H9 (cell line): Measurements from ENCODE around the gene PDE12. TPM values are rescaled to one million over a fixed set of nuclear protein-coding genes. Genes with fewer than 3 reads are reported as not detected.

ENCODE experiments used
- DNase-seq: peaks from one replicate; pipeline ENCODE4 v3.0.0-alpha.2; 2017
- H2AFZ ChIP-seq: one replicate; pipeline ENCODE4 v1.6.1; 2013; ENCODE audit warnings: mild to moderate bottlenecking, low read length, control low read depth, moderate library complexity
- H2AK5ac ChIP-seq: 2 replicates; pipeline ENCODE4 v1.6.1; 2013; ENCODE audit warnings: low read length, control low read depth, mixed read lengths; ENCODE audit not compliant: insufficient read length
- H2BK120ac ChIP-seq: one replicate; pipeline ENCODE4 v1.6.1; 2013; ENCODE audit warnings: low read depth, mild to moderate bottlenecking, low read length, control low read depth, inconsistent platforms; ENCODE audit not compliant: poor library complexity, severe bottlenecking
- H2BK12ac ChIP-seq: 2 replicates; pipeline ENCODE4 v1.6.1; 2013; ENCODE audit warnings: low read length, control low read depth, mixed read lengths, low read depth; ENCODE audit not compliant: insufficient read length
- H2BK15ac ChIP-seq: 2 replicates; pipeline ENCODE4 v1.6.1; 2013; ENCODE audit warnings: low read depth, low read length, control low read depth
- H2BK20ac ChIP-seq: one replicate; pipeline ENCODE4 v1.6.1; 2013; ENCODE audit warnings: low read depth, mild to moderate bottlenecking, low read length, control low read depth, inconsistent platforms; ENCODE audit not compliant: poor library complexity, severe bottlenecking
- H2BK5ac ChIP-seq: 2 replicates; pipeline ENCODE4 v1.6.1; 2013; ENCODE audit warnings: low read length, control low read depth, mixed read lengths; ENCODE audit not compliant: insufficient read length
- H3K14ac ChIP-seq: 2 replicates; pipeline ENCODE4 v1.6.1; 2013; ENCODE audit warnings: low read length, control low read depth; ENCODE audit not compliant: insufficient read depth
- H3K18ac ChIP-seq: 2 replicates; pipeline ENCODE4 v1.6.1; 2013; ENCODE audit warnings: low read depth, mild to moderate bottlenecking, mixed read lengths, low read length, control low read depth; ENCODE audit not compliant: insufficient read length
- H3K23ac ChIP-seq: 2 replicates; pipeline ENCODE4 v1.6.1; 2013; ENCODE audit warnings: low read length, control low read depth, mixed read lengths, low read depth; ENCODE audit not compliant: insufficient read length
- H3K23me2 ChIP-seq: 2 replicates; pipeline ENCODE4 v1.6.1; 2013; ENCODE audit warnings: low read depth, mild to moderate bottlenecking, mixed read lengths, low read length, control low read depth; ENCODE audit not compliant: insufficient read length, poor library complexity, severe bottlenecking
- H3K27ac ChIP-seq: 2 replicates; pipeline ENCODE4 v1.5.1; 2013; ENCODE audit warnings: low read length, control low read depth, mixed read lengths, low read depth; ENCODE audit not compliant: insufficient read length
- H3K27me3 ChIP-seq: 2 replicates; pipeline ENCODE4 v1.6.1; 2013; ENCODE audit warnings: low read length, control low read depth, inconsistent platforms; ENCODE audit not compliant: insufficient read depth
- H3K4ac ChIP-seq: 2 replicates; pipeline ENCODE4 v1.6.1; 2013; ENCODE audit warnings: low read depth, mild to moderate bottlenecking, control low read depth, inconsistent platforms, low read length, moderate library complexity
- H3K4me1 ChIP-seq: 2 replicates; pipeline ENCODE4 v1.6.1; 2013; ENCODE audit warnings: low read length, control low read depth, inconsistent platforms; ENCODE audit not compliant: insufficient read depth
- H3K4me2 ChIP-seq: 2 replicates; pipeline ENCODE4 v1.6.1; 2013; ENCODE audit warnings: low read length, control low read depth, mixed read lengths; ENCODE audit not compliant: insufficient read length, insufficient read depth
- H3K56ac ChIP-seq: 2 replicates; pipeline ENCODE4 v1.6.1; 2013; ENCODE audit warnings: low read depth, mild to moderate bottlenecking, mixed read lengths, low read length, control low read depth; ENCODE audit not compliant: insufficient read length
- H3K79me1 ChIP-seq: 2 replicates; pipeline ENCODE4 v1.6.1; 2013; ENCODE audit warnings: low read depth, mild to moderate bottlenecking, moderate library complexity, low read length, control low read depth, inconsistent platforms; ENCODE audit not compliant: insufficient read depth, poor library complexity, severe bottlenecking
- H3K79me2 ChIP-seq: 2 replicates; pipeline ENCODE4 v1.6.1; 2013; ENCODE audit warnings: low read length, control low read depth, inconsistent platforms; ENCODE audit not compliant: insufficient read depth
- H3K9ac ChIP-seq: 2 replicates; pipeline ENCODE4 v1.6.1; 2013; ENCODE audit warnings: low read length, control low read depth, mixed read lengths; ENCODE audit not compliant: insufficient read length; ENCODE audit errors: extremely low read depth
- H3K9me3 ChIP-seq: one replicate; pipeline ENCODE4 v1.6.1; 2013; ENCODE audit warnings: low read depth, low read length, inconsistent platforms; ENCODE audit not compliant: control insufficient read depth
- H3T11ph ChIP-seq: one replicate; pipeline ENCODE4 v1.6.1; 2013; ENCODE audit warnings: mild to moderate bottlenecking, low read length, control low read depth, inconsistent platforms
- H4K20me1 ChIP-seq: one replicate; pipeline ENCODE4 v1.6.1; 2013; ENCODE audit not compliant: control insufficient read depth, insufficient read length, insufficient read depth
- H4K5ac ChIP-seq: 2 replicates; pipeline ENCODE4 v1.6.1; 2013; ENCODE audit warnings: low read depth, mild to moderate bottlenecking, mixed read lengths, low read length, control low read depth; ENCODE audit not compliant: insufficient read length
- H4K8ac ChIP-seq: replicated peaks from 2 replicates; pipeline ENCODE4 v1.6.1; 2013; ENCODE audit warnings: low read length, control low read depth, mixed read lengths, low read depth; ENCODE audit not compliant: insufficient read length
- H4K91ac ChIP-seq: 2 replicates; pipeline ENCODE4 v1.6.1; 2013; ENCODE audit warnings: low read depth, mild to moderate bottlenecking, moderate library complexity, mixed read lengths, low read length, control low read depth; ENCODE audit not compliant: insufficient read length
- H3K27ac Mint-ChIP-seq, 3 experiments: 2 replicates in 2 of 3; 3 replicates in 1 of 3; pipeline ENCODE4 v1.8.0; 2020 to 2021; ENCODE audit warnings: mixed read lengths in 3 of 3, mild to moderate bottlenecking in 1 of 3, moderate library complexity in 1 of 3
- H3K27me3 Mint-ChIP-seq: 2 replicates; pipeline ENCODE4 v1.8.0; 2021; ENCODE audit warnings: low read depth, mild to moderate bottlenecking, moderate library complexity, mixed read lengths
- H3K36me3 Mint-ChIP-seq, 3 experiments: 2 replicates in 2 of 3; 3 replicates in 1 of 3; pipeline ENCODE4 v1.8.0; 2020 to 2021; ENCODE audit warnings: low read depth in 3 of 3, mixed read lengths in 3 of 3; ENCODE audit not compliant: insufficient read depth in 1 of 3
- H3K4me1 Mint-ChIP-seq, 2 experiments: 2 replicates each; pipeline ENCODE4 v1.8.0; 2020; ENCODE audit warnings: mixed read lengths in 2 of 2
- H3K4me3 Mint-ChIP-seq, 2 experiments: 2 replicates in 1 of 2; 3 replicates in 1 of 2; pipeline ENCODE4 v1.8.0; 2020 to 2021; ENCODE audit warnings: mild to moderate bottlenecking in 2 of 2, mixed read lengths in 2 of 2, moderate library complexity in 1 of 2
- H3K9me3 Mint-ChIP-seq, 2 experiments: 2 replicates in 1 of 2; 3 replicates in 1 of 2; pipeline ENCODE4 v1.8.0; 2020; ENCODE audit warnings: mild to moderate bottlenecking in 2 of 2, mixed read lengths in 2 of 2, moderate library complexity in 1 of 2
- WGBS: extraction: QIAGEN DNeasy Blood & Tissue Kit; methylation state at CpG from one replicate; pipeline ENCODE4 v1.1.7; 2013; ENCODE audit warnings: missing lambda C conversion rate, low lambda C conversion rate, mixed read lengths; ENCODE audit not compliant: insufficient read length; ENCODE audit errors: extremely low coverage; 5-methylcytosine and 5-hydroxymethylcytosine counted together
- total RNA-seq: library from RNA; stranded (reverse); gene quantifications from 2 replicates; pipeline ENCODE4 v1.2.1, GENCODE V29; 2021
- TF ChIP-seq, protein P1 (sequence below): fragments of 200-600 bp; sonication (generic); conservative IDR thresholded peaks from 3 replicates; pipeline ENCODE4 v1.8.0; 2021; ENCODE audit warnings: antibody characterized with exemption, mild to moderate bottlenecking

The PDE12 gene
- total RNA-seq, 1 experiment from 2014 or later = 18.9 TPM

DNA sequence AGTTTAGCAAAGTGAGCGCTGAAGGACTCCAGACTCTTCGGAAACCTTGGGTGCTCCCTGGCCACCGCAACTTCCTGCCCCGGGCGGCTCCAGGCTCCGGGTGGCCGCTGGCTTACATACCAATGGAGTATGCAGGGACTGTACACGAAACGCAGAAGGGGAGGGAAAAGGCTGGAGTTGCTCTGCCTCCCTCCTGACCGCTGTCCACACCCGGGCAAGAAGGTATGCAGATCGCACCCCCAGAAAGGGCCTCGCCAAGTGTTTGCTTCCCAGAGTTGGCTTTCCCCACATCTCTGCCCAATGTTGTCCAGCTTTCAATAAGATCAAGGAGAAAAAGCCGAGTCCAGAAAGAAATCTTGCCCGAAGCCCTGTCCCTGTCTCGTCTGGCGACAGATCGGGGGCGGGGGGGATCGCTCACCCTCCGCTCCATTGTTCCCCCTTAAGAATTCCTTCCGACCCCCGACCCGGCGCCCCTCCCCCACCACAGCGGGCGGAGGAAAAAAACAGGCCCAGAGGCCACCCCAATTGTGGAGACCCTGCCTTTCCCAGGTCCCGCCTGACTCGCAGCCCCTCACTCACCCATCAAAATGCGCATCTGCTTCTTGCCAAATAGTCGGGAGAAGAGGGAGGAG, 40.5 kb downstream of the PDE12 start:
- Histone ChIP-seq H2AFZ (no peak overlapping the region), H4K5ac (peak overlapping the region; percentile 67), H2AK5ac (no peak overlapping the region), H3K23me2 (no peaks in the 10 kb centered on the region), H3T11ph (no peak overlapping the region), H3K9me3 (no peaks in the 10 kb centered on the region), H3K79me1 (no peaks in the 10 kb centered on the region), H3K4me2 (peak overlapping the region; percentile 39), H4K91ac (no peak overlapping the region), H2BK5ac (peak overlapping the region; percentile 4), H3K27ac (peak overlapping the region; percentile 85), H3K79me2 (peaks cover 34% of the 10 kb centered on the region; the same call in 1 of the 2 replicates), H3K9ac (peak overlapping the region; percentile 91), H3K27me3 (no peaks in the 10 kb centered on the region), H4K8ac (no peak overlapping the region), H3K4me1 (no peaks in the 10 kb centered on the region), H3K18ac (peak overlapping the region; percentile 96), H2BK15ac (no peak overlapping the region), H2BK12ac (no peak overlapping the region), H4K20me1 (no peaks in the 10 kb centered on the region), H3K23ac (no peak overlapping the region), H3K14ac (peak overlapping the region; percentile 42), H2BK120ac (no peak overlapping the region), H2BK20ac (no peak overlapping the region), H3K4ac (peak overlapping the region; percentile 5; the same call in 1 of the 2 replicates), H3K56ac (peak overlapping the region; percentile 27)
- no CpG with 5 or more reads among the region's 31 CpGs for WGBS
- TF ChIP-seq, protein P1, sequence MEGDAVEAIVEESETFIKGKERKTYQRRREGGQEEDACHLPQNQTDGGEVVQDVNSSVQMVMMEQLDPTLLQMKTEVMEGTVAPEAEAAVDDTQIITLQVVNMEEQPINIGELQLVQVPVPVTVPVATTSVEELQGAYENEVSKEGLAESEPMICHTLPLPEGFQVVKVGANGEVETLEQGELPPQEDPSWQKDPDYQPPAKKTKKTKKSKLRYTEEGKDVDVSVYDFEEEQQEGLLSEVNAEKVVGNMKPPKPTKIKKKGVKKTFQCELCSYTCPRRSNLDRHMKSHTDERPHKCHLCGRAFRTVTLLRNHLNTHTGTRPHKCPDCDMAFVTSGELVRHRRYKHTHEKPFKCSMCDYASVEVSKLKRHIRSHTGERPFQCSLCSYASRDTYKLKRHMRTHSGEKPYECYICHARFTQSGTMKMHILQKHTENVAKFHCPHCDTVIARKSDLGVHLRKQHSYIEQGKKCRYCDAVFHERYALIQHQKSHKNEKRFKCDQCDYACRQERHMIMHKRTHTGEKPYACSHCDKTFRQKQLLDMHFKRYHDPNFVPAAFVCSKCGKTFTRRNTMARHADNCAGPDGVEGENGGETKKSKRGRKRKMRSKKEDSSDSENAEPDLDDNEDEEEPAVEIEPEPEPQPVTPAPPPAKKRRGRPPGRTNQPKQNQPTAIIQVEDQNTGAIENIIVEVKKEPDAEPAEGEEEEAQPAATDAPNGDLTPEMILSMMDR = no peak
- H3K27me3 Mint-ChIP-seq = no peaks in the 10 kb centered on the region
- peaks cover 4 to 26% (median 23%) of the 10 kb centered on the region in 3 experiments for H3K36me3 Mint-ChIP-seq
- H3K27ac Mint-ChIP-seq = peak overlapping the region; percentile 100
- H3K9me3 Mint-ChIP-seq = peaks cover 0 to 3% of the 10 kb centered on the region in 2 experiments; a peak in 2 of 5 replicates
- peak overlapping the region; percentile 96 to 99 for H3K4me3 Mint-ChIP-seq
- H3K4me1 Mint-ChIP-seq = peaks cover 25 to 29% of the 10 kb centered on the region in 2 experiments
- DNase-seq = peak; percentile 64
